ENCODE data around the gene ZNF442. TPM values are rescaled to one million over a fixed set of nuclear protein-coding genes. Genes with fewer than 3 reads are reported as not detected.
"Not testable (repeated sequence)": the region's sequence is repeated elsewhere in the genome, so short reads cannot be mapped to it uniquely, and the experiment has no call there.

The ZNF442 gene
- total and polyA plus RNA-seq, 4 donors = 0.49 to 4.2 (median 1.8) TPM

- TF ChIP-seq SP1 (IDR thresholded peaks at IDR 0.05) (peak; percentile 33), RAD21 (IDR thresholded peaks at IDR 0.05) (peak in 1 of 2 donors; percentile 3), RXRA (IDR thresholded peaks at IDR 0.05) (peak in 1 of 2 donors; percentile 30)
- H3K4me3 ChIP-seq (ENCODE audit: low read depth in 1 of 3, low read length in 3 of 3) = peak overlapping the region; percentile 66 to 71 (median 70)
- H3K27ac ChIP-seq (ENCODE audit: low read depth in 1 of 2, low read length in 2 of 2) = peak overlapping the region; percentile 82 to 83
- H3K36me3 ChIP-seq (ENCODE audit: control insufficient read depth in 4 of 4, insufficient read depth in 3 of 4, low read depth in 1 of 4, low read length in 3 of 4); H3K4me1 ChIP-seq (ENCODE audit: control insufficient read depth in 4 of 4, insufficient read depth in 4 of 4, low read length in 3 of 4); H3K27me3 ChIP-seq (ENCODE audit: control insufficient read depth in 4 of 4, insufficient read depth in 4 of 4, low read length in 3 of 4); H3K9me3 ChIP-seq (ENCODE audit: control insufficient read depth in 4 of 4, low read length in 3 of 4): not testable (repeated sequence)
- H3K9ac ChIP-seq (ENCODE audit: low read depth in 1 of 2, low read length in 2 of 2) = peak overlapping the region; percentile 66 to 86
- peak; percentile 43 for DNase-seq (ENCODE audit: low spot score)
- 2% methylated on average over 23 of the region's 23 CpGs for WGBS
These were observed 34.6 kb upstream of the ZNF442 start for GRCh38 chr19:12399901-12400632.

- not testable (repeated sequence) for H3K27me3 ChIP-seq (ENCODE audit: control insufficient read depth in 4 of 4, insufficient read depth in 4 of 4, low read length in 3 of 4); DNase-seq (ENCODE audit: low spot score); H3K9ac ChIP-seq (ENCODE audit: low read depth in 1 of 2, low read length in 2 of 2); H3K4me1 ChIP-seq (ENCODE audit: control insufficient read depth in 4 of 4, insufficient read depth in 4 of 4, low read length in 3 of 4); H3K27ac ChIP-seq (ENCODE audit: low read depth in 1 of 2, low read length in 2 of 2)
- H3K4me3 ChIP-seq (ENCODE audit: low read depth in 1 of 3, low read length in 3 of 3) = peak overlapping the region in 2 of 3 donors; percentile 4 to 69
- 97% methylated on average over 6 of the region's 6 CpGs for WGBS
- H3K9me3 ChIP-seq (ENCODE audit: control insufficient read depth in 4 of 4, low read length in 3 of 4) = peaks cover 3 to 43% (median 15%) of the 10 kb centered on the region in 4 donors
- peaks cover 5 to 30% (median 27%) of the 10 kb centered on the region in 4 donors for H3K36me3 ChIP-seq (ENCODE audit: control insufficient read depth in 4 of 4, insufficient read depth in 3 of 4, low read depth in 1 of 4, low read length in 3 of 4)
These were observed 25.7 kb upstream of the ZNF442 start for GRCh38 chr19:12391148-12391547.

- H3K36me3 ChIP-seq (ENCODE audit: control insufficient read depth in 4 of 4, insufficient read depth in 3 of 4, low read depth in 1 of 4, low read length in 3 of 4) = peaks cover 3 to 34% (median 29%) of the 10 kb centered on the region in 4 donors
- not testable (repeated sequence) for H3K27me3 ChIP-seq (ENCODE audit: control insufficient read depth in 4 of 4, insufficient read depth in 4 of 4, low read length in 3 of 4); H3K4me1 ChIP-seq (ENCODE audit: control insufficient read depth in 4 of 4, insufficient read depth in 4 of 4, low read length in 3 of 4); H3K27ac ChIP-seq (ENCODE audit: low read depth in 1 of 2, low read length in 2 of 2); H3K9ac ChIP-seq (ENCODE audit: low read depth in 1 of 2, low read length in 2 of 2); DNase-seq (ENCODE audit: low spot score)
- peaks cover 15 to 54% (median 22%) of the 10 kb centered on the region in 4 donors for H3K9me3 ChIP-seq (ENCODE audit: control insufficient read depth in 4 of 4, low read length in 3 of 4)
- 95% methylated on average over 2 of the region's 2 CpGs for WGBS
- peak overlapping the region in 1 of 3 donors; percentile 23 for H3K4me3 ChIP-seq (ENCODE audit: low read depth in 1 of 3, low read length in 3 of 3)
These were observed 20.9 kb upstream of the ZNF442 start for GRCh38 chr19:12386365-12386764.

GRCh38 chr19:12380444-12380737 is 14.9 kb upstream of the ZNF442 start:
- H3K36me3 ChIP-seq (ENCODE audit: control insufficient read depth in 4 of 4, insufficient read depth in 3 of 4, low read depth in 1 of 4, low read length in 3 of 4) = peaks cover 5 to 32% (median 25%) of the 10 kb centered on the region in 4 donors
- H3K4me1 ChIP-seq (ENCODE audit: control insufficient read depth in 4 of 4, insufficient read depth in 4 of 4, low read length in 3 of 4) = no peaks in the 10 kb centered on the region
- no peak for DNase-seq (ENCODE audit: low spot score)
- 74% methylated on average over 2 of the region's 2 CpGs for WGBS
- peaks cover 25 to 77% (median 45%) of the 10 kb centered on the region in 4 donors for H3K9me3 ChIP-seq (ENCODE audit: control insufficient read depth in 4 of 4, low read length in 3 of 4)
- no peaks in the 10 kb centered on the region for H3K27me3 ChIP-seq (ENCODE audit: control insufficient read depth in 4 of 4, insufficient read depth in 4 of 4, low read length in 3 of 4)
- TF ChIP-seq YY1 (IDR thresholded peaks at IDR 0.05) = no peak
- no peak for TF ChIP-seq ZBTB33 (IDR thresholded peaks at IDR 0.05)
- H3K4me3 ChIP-seq (ENCODE audit: low read depth in 1 of 3, low read length in 3 of 3) = peak overlapping the region in 2 of 3 donors; percentile 32 to 47
- H3K9ac ChIP-seq (ENCODE audit: low read depth in 1 of 2, low read length in 2 of 2) = no peak overlapping the region
- no peak overlapping the region for H3K27ac ChIP-seq (ENCODE audit: low read depth in 1 of 2, low read length in 2 of 2)
